HT1080 (cell line): ENCODE results near the gene PTPRE. TPM values are rescaled to one million over a fixed set of nuclear protein-coding genes. Genes with fewer than 3 reads are reported as not detected.

Experiments used
- DNase-seq: peaks from one replicate; pipeline ENCODE4 v3.0.0-alpha.2; 2015; ENCODE audit warnings: low read depth
- total RNA-seq: library from RNA; depleted of rRNA; stranded (reverse); fragments of >200 nt; shearing (Covaris generic); gene quantifications from 2 replicates; pipeline ENCODE4 v1.2.3, GENCODE V29; 2014

The PTPRE gene
- total RNA-seq, 1 experiment from 2014 or later = 32.0 TPM

- no peak for DNase-seq
These were observed 115.6 kb downstream of the PTPRE start for GRCh38 chr10:128022261-128023196.

GRCh38 chr10:128024426-128024825 lies 117.5 kb downstream of the PTPRE start:
- DNase-seq = no peak

- DNase-seq = no peak
These were observed 118.5 kb downstream of the PTPRE start for GRCh38 chr10:128025437-128025836.

GRCh38 chr10:128025951-128026350 lies 119.0 kb downstream of the PTPRE start:
- DNase-seq = no peak

GRCh38 chr10:128026615-128027300 lies 119.9 kb downstream of the PTPRE start:
- DNase-seq = no peak

DNA sequence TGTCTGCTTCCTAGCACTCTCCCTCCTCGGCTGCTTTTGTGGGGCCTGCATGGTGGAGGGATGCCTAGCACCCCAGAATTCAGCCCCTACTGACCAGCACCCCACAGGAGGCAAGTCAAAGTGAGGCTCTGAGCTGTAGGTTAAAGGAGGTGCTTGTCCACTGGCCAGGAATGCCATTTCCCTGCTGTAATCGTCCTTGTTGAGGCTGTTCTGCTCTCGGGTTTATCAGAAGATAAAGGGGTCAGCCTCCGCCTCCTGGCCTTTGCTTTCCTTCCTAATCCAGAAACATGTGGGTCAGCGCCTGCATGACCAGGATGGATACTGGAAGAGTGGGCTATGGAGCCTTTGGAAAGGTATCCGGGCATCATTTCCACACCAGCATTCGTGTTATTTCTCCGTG lies 120.4 kb downstream of the PTPRE start:
- DNase-seq = no peak

- no peak for DNase-seq
These were observed 121.1 kb downstream of the PTPRE start for GRCh38 chr10:128027822-128028507.

- DNase-seq = peak; percentile 8
These were observed 121.8 kb downstream of the PTPRE start for GRCh38 chr10:128028508-128029289.

DNA sequence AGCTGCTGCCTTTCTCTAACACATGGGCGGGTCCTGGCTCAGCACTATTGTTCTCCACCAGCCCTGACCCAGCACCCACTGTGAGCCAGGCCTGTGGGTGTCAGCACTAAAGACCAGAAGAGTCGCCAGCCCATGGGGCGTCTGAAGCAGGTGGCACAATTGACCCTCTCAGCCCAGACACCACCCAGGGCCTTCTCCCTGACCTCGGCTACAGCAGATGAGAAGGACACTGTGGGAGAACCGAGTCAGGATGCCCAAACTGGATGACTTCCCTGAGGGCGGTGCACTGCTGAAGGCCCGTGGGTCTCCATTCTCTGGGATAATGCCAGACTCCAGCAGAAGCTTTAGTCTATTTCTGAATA lies 122.4 kb downstream of the PTPRE start:
- no peak for DNase-seq

GRCh38 chr10:128029731-128030369 lies 122.9 kb downstream of the PTPRE start:
- no peak for DNase-seq

DNA sequence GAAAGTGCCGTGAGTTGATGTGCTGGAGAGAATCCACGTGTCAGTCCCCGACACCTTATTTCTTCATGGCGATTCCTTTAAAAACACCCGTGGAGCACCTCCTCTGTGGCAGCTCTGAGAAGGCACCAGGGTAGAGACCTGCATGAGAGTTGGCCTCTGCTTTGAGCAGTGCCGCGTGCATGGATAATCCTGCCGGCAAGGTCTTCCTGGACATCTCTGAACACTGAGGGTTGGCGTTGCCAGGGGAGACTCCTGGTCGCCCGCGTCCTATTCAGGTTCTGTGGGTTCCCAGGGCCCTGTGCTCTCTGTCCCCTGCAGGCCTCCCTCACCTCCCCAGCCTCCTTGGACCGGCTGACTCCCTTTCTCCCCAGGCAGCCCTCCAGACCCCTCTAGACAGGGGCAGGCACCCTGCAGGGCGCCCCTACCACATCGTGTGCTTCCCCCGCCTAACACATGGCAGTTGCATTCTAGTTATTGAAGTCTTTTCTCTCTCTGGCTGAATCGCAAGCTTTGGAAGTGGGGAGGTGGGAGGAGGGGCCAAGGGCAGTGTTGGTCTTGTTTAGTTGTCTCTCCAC lies 123.7 kb downstream of the PTPRE start:
- DNase-seq = no peak

GRCh38 chr10:128031216-128031615 lies 124.3 kb downstream of the PTPRE start:
- no peak for DNase-seq

DNA sequence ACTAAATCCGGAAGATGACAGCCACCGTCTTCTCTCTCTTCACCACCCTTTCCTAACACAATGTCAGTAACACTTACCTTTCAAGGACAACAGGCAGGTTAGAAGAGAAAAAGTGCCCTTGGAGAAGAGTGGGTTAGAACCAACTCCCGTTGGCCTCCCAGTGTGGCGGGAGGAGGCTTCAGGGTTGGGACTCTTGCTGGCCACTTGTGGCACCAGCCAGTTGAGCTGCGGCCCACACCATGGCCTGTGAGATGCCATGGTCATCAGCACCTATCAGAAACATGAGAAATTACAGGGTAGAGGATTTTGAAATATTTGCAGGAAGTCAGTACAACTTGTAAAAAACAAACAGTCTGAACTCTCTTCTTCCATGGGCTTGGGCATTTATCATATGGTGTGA lies 125.6 kb downstream of the PTPRE start:
- no peak for DNase-seq

DNA sequence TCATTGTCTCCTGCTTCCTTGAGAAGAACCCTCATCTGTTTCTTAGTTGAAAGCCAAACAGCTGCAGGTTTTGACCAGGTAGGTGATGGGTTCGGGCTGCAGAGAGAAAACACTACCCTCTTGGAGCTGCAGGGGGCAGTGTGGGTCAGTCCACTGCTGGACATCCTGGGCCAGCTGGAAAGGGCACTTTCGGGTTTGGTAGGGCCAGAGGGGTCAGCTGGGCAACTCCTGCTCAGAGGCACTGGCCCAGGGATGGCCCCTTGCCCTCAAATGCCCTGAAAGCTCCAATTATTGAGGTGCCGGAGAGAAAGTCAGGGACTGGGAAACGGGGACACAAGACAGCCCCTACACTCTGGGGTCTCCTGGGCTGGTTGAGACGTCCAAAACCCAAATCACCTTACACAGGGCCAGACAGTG lies 128.7 kb downstream of the PTPRE start:
- DNase-seq = peak; percentile 37

GRCh38 chr10:128036011-128036615 lies 129.2 kb downstream of the PTPRE start:
- DNase-seq = no peak

GRCh38 chr10:128036746-128037543 lies 130.0 kb downstream of the PTPRE start:
- DNase-seq = peak; percentile 79

GRCh38 chr10:128040096-128040495 lies 133.2 kb downstream of the PTPRE start:
- DNase-seq = no peak

GRCh38 chr10:128040681-128041080 lies 133.8 kb downstream of the PTPRE start:
- no peak for DNase-seq

GRCh38 chr10:128042131-128042610 lies 135.3 kb downstream of the PTPRE start:
- no peak for DNase-seq
